ELF-1 (cell line): ENCODE measurements around the gene TMEM163.
"Not testable (repeated sequence)": the region's sequence is repeated elsewhere in the genome, so short reads cannot be mapped to it uniquely, and the experiment has no call there.

Experiments used
- DNase-seq: peaks from one replicate; pipeline ENCODE4 v3.0.0-alpha.2; 2016; ENCODE audit warnings: low read depth, low spot score

TMEM163 gene

DNA sequence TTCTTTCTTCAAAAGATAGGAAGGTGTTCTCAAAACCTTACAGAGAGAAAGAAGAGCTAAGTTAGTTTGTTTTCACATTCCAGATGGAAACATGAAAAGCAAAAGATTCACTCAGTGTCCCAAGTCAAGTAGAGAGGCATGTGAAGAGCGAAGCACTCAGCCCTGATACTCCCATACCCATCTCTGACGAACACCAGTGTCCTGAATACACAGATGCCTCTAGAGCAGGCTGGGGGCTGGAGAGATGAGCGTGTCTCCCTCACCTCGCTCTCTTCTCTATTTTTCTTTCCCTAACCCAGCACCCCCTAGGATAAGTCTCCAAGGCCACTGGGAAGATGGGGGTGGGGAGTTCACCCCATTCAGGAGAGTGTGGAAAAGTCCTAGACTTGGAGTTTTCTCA is 227.8 kb downstream of the TMEM163 start:
- no peak for DNase-seq

- DNase-seq, result no peak
These were observed 228.2 kb downstream of the TMEM163 start for GRCh38 chr2:134490559-134490958.

DNA sequence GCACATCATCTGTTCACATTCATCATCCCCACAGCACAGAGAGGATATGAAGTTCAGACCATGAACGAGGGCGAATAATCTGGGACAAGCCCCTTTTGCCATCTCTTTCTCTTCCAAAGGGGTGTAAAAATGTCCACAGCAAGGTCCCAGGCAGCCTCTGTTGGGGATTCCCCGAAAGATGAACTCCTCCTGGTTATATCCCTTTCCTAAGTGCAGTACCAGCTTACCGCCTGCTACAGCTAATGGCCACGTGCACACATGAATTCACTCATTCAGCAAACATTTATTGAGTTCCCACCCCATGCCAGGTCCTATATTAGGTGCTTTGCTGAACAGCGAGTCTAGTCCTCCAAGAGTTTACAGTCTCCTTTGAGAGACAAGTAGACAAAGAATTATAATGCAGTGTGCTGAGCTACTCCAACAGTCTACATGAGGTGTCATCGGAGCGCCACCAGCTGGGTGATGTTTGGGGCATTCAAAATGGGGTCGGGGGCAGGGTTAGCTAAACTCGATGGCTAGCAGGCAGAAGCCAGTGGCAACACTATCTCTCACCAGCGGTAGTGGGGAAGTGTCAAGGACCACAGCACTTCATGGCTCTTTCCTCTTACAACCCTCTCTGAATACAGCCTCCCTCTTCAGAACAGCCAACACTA is 228.9 kb downstream of the TMEM163 start:
- DNase-seq, result no peak

DNA sequence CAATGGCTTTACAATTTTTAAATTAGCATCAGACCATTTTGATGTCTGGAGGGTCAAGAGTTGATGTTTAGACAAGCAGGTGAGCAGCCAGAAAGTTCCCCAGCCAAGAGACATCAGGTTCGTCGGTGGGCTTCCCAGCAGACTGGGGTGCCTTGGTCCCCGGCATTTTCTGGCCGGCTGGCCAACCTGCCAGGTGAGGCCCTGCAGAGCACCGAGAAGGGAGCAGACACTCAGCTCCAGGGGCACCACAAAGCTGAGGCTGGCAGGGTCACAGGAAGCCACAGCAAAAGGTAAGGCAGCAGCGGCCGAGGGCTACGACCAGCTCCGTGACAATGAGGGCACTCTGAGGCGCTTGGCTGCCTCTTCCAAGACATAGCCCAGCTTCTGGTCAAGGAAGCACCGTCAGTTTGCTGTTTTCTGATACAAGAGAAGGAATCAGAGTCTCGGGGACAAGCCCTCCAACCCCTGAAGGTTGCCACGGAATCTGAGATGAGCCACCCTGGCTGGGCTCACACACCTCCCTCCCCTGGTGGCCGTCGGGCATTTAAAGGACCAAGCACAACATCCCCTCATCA is 235.9 kb downstream of the TMEM163 start:
- DNase-seq, result no peak

GRCh38 chr2:134482131-134482723 is 236.6 kb downstream of the TMEM163 start:
- DNase-seq, result no peak

- DNase-seq, result no peak
These were observed 239.0 kb downstream of the TMEM163 start for GRCh38 chr2:134479696-134480330.

- not testable (repeated sequence) for DNase-seq
These were observed 241.8 kb downstream of the TMEM163 start for GRCh38 chr2:134476982-134477381.

GRCh38 chr2:134470561-134471168 is 248.1 kb downstream of the TMEM163 start:
- DNase-seq, result no peak

DNA sequence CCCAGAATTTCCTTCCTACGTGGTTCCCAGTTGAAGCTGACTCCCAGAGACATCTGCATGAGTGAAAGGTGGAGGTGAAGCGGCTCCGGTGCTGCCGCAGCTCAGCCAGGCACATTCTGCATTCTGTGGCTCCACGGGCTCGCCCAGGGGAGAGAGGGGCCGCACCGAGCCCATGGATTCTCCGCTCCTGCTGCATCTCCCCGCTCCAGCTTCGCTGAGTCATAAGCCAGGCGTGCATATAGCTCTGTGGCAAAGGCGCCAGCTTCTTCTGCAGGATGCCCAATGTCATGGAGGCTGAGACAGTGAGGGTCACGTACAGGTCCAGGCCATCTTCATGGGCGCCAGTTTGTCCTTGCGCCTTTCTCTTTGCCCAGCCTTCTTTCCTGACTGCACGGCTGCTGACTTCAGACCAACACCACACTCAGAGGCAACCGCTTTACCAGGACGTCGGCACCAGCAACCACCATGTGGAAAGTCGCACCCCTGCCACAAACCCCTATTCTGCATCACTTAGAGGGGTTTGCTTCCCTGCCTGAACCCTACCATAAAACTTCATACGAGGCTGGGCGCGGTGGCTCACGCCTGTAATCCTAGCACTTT is 249.2 kb downstream of the TMEM163 start:
- no peak for DNase-seq

- no peak for DNase-seq
These were observed 250.0 kb downstream of the TMEM163 start for GRCh38 chr2:134468776-134469175.

DNA sequence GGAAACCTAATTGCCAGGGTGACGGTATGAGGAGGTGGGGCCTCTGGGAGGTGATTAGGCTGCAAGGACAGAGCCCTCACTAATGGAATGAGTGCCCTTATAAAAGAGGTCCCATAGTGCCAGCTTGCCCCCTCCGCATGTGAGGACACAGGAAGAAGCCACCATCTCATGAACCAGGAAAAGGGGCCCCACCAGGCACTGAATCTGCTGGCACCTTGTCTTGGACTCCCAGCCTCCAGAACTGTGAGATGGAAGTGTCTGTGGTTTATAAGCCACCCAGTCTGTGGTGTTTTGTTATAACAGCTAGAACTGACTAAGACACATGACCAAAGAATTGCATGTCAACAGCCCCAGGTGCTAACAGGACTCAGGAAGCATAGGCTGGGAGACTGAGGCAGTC is 250.6 kb downstream of the TMEM163 start:
- DNase-seq, result no peak

DNA sequence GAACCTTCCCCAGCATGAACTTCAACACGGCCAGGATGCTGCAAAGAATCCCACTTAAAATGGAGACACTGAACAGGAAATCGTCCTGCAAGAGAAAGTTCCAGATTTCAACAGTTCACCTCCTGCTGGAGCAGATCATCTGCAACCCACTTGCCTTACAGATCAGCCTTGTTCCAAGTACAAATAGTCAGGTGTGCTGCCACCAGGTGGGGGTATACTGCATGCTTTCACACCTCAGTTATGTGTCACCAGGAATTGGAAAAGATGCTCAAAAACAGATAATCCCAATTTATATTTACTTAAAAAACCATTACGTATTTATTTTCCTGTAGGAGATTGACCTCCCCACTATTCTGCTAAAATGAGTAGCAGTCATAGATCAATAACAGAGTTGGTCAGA is 252.7 kb downstream of the TMEM163 start:
- peak; percentile 36 for DNase-seq

GRCh38 chr2:134465228-134466105 is 253.3 kb downstream of the TMEM163 start:
- no peak for DNase-seq

- DNase-seq, result no peak
These were observed 255.1 kb downstream of the TMEM163 start for GRCh38 chr2:134463699-134464022.

DNA sequence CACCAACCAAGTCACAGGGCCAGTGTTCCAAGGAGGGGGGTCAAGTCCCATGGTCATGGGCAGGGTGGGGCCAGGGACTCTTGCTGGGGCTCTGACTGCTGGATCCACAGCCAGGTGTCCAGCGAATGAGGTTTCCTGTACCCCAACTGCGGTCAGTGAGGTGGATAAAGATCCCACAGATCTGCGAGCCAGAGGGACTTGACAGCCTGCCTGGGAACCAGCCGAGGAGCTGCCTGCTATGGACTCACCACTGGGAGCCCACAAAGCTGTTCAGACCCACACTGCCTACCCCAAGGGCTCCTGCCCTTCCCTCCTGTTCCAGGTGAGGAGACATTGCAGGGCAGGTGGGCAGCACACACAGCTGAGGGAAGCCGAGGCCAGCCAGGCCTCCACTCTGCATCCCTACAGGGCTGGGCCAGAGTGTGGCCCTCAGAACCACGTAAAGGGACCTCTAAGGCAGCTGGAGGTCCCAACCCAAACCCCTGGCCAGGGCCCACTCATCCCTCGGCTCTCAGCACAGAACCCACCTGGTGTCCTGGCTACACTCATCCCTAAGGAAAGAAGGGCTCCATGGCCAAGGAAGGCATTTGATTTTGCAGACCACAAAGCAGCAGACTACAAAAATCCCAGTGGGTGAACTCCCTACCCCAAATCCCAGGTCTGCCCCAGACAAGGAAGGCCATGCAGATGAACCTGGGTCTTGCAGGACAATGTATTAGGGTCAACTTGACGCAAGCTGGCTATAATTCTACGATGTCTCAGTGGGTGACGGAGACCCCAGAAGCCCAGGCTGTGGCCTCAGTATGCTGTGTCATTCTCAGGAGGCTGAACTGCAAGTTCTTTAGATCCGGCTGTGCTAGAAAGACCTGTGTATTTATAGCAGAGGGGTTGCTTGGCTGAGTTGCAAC is 255.8 kb downstream of the TMEM163 start:
- no peak for DNase-seq

- DNase-seq, result no peak
These were observed 256.5 kb downstream of the TMEM163 start for GRCh38 chr2:134462275-134462674.

- DNase-seq, result peak; percentile 18
These were observed 257.3 kb downstream of the TMEM163 start for GRCh38 chr2:134461511-134461910.

DNA sequence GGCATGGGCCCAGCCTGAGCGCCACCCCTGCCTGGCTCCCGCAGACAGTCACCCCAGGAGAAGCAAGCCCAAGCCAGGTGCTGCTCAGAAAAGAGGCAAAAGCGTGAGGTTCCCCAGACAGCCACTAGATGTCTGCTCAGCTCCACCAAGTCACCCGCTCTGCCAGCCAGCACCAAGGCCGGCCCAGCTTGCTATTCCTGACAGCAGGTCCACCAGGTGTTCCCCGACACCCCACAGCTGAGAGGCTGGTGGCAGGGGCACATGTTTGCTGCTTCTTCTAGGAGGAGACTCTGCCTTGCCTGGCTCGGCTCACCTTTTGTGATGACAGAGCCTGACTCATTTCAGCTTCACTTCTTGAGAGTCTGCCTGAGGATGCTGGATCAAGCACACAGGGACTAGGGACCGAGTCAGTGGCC is 258.2 kb downstream of the TMEM163 start:
- DNase-seq, result peak; percentile 88

DNA sequence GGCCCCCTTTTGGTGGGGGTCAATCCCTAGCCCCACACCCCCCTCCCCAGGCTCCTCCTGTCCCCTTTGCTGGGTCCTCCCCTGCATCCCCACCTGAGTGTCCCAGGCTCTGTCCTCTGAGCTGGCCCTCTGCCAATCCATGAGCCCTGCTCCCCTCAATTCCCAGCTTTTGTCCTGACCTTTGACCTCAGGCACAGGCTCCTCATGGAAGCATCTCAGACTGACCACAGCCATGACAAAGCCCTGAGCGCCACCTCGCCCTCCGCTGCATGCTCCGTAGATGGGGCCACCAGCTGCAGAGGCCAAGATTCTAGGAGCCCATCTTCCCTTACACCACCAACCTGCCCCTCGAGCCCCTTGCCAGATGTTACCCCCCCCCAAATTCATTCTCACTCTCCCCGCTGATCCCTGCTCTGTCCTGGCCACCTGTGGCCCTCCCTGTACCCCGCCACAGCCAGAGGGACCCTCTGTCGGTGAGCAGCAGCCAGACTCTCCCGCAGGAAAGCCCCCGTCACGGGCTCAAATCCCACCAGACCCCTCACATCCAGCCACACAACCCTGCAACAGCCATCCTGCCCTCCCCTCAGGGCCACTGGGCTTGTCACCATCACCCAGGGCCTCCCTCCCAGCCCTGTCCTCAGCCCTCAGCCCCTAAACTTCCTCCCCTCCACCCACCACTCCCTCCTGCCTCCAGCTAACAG is 258.9 kb downstream of the TMEM163 start:
- no peak for DNase-seq
